RCC 7860 (cell line): ENCODE results near the gene SMOC2.
"Not testable (repeated sequence)": the region's sequence is repeated elsewhere in the genome, so short reads cannot be mapped to it uniquely, and the experiment has no call there.

Experiments used
- DNase-seq: peaks from one replicate; pipeline ENCODE4 v3.0.0-alpha.2; 2015; ENCODE audit warnings: low spot score
- FAIRE-seq: peaks from 2 replicates; lab custom pipeline; 2012; peaks lifted over from hg19 to GRCh38; lab: Jason Lieb, UNC

The SMOC2 gene

DNA sequence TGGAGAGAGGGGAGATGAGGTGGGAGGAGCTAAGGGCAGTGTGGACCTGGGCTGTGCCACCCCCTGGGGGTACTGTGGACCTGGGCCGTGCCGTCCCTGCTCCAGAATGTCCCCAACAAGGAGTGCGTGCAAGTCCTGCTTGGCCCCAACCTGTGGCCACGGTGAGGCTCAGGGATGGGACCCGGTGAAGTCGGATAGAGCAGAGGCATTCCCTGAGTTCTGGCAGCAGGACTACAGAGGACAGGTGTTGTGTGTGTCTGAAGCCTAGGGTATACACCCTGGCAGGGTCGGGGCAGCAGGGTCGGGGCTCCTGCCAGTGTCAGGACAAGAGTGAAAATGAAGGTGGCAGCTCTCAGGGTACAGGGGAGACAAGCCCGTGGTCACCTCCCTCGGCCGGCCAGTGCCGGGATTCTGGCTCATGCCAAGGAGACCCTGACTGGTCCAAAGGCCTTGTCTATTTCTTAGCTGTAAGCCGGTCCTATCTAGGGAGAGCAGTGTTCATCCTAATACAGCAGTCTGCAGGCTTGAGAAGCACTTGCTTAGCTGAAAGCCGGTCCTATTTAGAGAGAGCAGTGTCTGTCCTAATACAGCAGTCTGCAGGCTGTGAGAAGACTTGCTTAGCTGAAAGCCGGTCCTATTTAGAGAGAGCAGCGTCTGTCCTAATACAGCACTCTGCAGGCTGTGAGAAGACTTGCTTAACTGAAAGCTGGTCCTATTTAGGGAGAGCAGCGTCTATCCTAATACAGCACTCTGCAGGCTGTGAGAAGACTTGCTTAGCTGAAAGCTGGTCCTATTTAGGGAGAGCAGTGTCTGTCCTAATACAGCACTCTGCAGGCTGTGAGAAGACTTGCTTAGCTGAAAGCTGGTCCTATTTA is 95.9 kb downstream of the SMOC2 start:
- DNase-seq (no peak), FAIRE-seq (no peak)

GRCh38 chr6:168537540-168537884 is 96.5 kb downstream of the SMOC2 start:
- DNase-seq (no peak), FAIRE-seq (no peak)

- DNase-seq, FAIRE-seq: not testable (repeated sequence)
Observed at GRCh38 chr6:168538188-168538891, 97.4 kb downstream of the SMOC2 start.

GRCh38 chr6:168538892-168539811 is 98.2 kb downstream of the SMOC2 start:
- DNase-seq = no peak
- FAIRE-seq = no peak

- DNase-seq = no peak
- FAIRE-seq = no peak
Observed at GRCh38 chr6:168540713-168541291, 99.8 kb downstream of the SMOC2 start.

DNA sequence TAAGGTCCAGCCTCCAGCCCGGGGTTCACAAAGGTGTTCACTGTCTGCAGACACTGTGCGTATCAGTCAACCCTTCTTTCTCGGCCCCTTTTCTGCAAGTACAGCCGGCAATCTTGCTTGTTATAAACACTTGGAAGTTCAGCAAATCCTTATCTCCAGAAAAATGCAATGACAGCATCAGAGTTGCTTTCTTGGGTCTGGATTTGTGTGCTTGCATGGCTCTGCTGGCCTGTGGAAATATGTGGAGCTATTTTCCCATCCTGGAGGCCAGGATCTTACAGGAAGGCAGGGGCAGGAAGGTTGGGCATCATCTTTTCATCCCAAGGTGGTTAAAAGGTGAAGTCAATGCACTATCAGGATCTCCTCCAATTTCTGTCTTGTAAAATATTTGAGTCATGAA is 100.3 kb downstream of the SMOC2 start:
- DNase-seq (no peak), FAIRE-seq (no peak)

DNA sequence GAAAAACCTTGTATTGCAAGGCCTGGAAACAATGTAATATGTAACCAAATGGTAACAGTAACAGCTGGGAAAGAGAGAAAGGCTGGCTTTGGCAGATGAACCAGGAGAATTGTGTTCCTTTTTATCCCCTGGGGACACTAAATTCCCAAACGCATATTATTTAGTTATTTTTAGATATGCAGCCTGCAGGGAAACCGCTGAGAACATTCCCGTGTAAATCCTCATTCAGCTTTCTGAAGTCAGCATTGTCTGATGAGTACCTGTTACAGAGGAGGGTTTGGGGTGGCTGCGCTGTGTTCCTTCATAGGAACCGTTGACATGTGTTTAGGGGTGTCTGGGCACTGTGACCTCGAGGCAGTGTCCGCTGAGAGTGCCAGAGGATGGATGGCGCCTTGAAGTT is 101.3 kb downstream of the SMOC2 start:
- FAIRE-seq = no peak
- no peak for DNase-seq

DNA sequence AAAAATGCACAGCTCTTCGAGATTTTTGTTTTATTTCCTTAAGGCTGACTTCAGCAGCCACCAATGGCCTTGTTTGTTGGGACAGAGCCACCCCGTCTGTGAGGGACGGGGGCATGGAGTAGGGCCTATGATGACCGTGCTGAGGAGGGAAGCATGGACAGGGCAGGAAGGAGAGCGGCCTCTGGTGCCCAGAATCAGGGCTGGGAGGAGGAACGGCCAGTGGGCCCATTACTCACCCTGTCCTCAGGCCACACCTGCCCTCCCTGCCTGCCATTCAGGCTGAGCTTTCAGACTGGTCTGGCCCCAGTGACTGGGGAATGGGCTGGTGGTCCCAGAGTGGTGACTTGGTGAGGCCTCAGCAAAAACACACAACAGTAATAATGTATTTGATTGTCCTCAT is 104.4 kb downstream of the SMOC2 start:
- DNase-seq (no peak), FAIRE-seq (no peak)

DNA sequence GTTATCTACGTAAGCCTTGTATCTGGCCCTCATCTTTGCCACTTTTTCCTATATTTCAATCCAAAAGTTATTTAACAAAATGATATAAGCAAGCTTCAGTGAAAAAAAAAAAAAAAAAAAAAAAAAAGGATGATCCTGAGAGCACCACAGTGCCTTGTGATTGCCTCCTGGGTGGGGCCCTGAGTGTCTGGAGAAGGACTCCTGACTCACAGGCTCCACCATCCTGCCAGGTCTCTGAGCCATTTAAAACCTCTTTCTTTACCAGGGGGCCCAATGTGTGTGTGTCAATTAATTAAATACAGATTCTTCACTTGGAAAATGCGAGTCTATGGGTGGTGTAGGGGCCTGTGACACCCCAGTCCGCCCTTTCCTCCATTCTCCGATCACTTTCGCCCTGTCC is 105.2 kb downstream of the SMOC2 start:
- DNase-seq (no peak), FAIRE-seq (no peak)

GRCh38 chr6:168546730-168547129 is 105.7 kb downstream of the SMOC2 start:
- no peak for FAIRE-seq
- DNase-seq = no peak

- FAIRE-seq = no peak
Observed at GRCh38 chr6:168550326-168550725, 109.3 kb downstream of the SMOC2 start.

DNA sequence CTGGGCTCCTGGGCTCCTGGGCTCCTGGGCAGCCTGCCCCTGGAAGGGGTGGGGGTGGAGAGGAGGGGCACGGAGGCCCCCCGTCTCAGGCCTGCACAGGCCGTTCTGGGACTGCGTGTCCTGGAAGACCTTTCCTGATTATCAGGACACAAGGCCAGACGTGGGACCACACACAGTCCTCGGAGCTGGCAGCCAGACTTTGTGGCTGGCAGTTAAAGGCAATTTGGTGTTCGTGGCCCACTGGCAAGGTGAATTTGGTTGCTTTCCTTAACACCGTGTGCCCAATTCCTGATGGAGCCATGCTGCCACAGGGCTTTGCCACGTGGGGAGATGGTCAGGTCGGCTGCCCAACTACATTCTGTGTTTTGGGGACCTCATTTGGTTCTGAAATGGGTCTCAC is 113.5 kb downstream of the SMOC2 start:
- FAIRE-seq = no peak

More at GRCh38 chr6:168550326-168550725, 109.3 kb downstream of the SMOC2 start:
- DNase-seq = no peak

DNA sequence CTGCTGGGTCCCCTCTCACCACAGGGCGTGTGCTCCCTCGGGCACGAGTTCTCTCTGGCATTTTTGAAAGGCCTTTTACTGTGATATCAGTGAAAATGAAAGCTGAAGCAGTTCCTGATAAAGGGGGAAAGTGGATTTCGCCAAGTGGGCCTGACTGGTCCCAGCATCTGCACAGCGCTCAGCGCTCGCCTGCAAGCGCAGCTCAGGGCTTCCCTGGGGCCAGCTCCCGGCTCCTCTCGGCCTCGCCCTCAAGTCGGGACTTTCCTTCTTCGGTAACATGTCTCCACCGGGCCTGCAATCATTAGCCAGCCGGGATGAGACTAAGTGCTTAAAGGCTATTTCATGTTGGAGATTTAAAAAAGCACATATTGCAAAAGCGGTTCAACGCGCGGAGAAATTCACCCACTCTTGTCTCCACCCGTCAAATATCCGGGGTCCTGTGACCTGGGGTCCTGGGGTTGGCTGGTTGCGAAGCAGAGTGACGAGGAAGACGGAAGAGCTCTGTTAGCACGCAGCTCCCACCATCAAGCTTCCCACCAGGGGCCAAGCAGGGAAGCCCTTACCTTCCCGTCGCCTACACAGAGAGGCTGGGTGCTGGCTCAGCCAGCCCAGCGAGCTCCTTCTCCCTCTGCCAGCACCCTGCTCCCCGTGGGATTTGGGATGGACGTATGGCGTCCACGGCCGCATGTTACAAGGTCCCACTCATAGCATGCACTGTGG is 114.1 kb downstream of the SMOC2 start:
- FAIRE-seq = no peak
- no peak for DNase-seq

More for the DNA sequence above, 113.5 kb downstream of the SMOC2 start:
- DNase-seq = no peak

DNA sequence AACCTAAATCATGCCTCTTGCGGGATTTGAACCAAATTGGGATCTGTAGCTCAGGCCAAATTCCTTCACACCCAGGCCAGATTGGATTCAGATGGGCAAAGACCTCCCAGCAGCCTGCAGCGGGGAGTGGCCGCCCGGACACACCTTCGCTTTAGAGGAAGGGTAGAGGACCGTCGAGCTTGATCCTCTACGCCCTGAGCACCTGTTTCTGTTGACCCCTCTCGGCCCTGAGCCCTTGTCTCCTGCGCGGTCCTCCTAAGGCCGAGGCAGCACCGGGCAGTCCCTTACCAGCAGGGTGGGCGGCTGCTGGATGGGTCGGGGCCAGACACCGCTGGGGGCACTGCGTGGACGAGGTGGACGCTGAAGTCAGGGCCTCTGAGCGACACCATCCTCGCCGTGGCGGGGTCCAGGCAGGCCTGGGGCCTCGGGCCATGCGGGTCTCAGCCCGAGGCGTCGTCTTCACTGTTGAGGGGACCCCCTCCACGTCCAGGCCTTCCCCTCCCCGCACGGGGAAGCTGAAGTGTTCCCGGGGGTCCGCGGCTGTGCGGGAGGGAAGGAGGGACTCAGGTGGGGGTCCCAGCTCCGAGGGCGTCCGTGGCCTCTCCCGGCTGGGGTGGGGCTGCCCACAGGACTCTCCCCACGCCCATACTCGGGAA is 114.8 kb downstream of the SMOC2 start:
- FAIRE-seq (no peak), DNase-seq (no peak)

DNA sequence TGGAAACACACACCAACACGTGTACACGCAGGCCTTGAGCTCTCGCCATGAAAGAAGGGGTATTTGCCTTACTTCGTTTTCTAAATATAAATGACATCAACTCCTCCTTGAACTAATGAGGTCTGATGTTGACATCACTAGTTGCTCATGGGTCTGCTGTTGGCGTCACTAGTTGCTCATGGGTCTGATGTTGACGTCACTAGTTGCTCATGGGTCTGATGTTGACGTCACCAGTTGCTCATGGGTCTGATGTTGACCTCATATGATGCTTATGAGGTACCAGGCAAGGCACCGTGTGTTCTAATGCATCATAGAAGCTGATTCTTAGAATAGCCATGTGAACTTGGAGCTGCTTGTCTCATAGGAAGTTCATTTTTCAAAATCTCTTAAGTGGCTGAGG is 116.5 kb downstream of the SMOC2 start:
- FAIRE-seq (no peak), DNase-seq (no peak)

GRCh38 chr6:168558686-168559085 is 117.7 kb downstream of the SMOC2 start:
- no peak for FAIRE-seq
- DNase-seq = no peak

DNA sequence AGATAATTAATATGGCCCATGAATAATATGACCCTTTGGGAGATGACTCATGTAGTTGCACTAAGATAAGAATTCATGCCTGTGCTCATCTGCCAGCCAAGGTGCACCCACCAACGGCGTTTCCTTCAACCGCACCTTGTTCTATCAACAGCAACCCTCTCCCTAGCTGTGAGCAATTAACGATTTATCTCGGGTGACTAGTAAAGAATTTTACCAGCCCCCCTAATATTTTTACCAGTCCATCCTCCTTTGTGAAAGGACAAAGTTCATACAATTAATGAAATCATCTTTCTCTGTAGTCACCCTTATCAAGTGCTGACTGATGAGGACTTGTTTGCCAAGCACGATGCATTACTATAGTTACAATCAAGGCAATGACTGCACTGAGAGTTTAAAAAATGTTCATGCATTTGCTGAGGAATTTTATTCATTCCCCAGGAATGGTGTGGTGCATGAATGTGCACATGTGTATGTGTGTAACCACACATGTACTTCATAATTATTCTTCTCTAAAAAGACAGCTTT is 118.7 kb downstream of the SMOC2 start:
- no peak for DNase-seq

GRCh38 chr6:168560126-168560525 is 119.1 kb downstream of the SMOC2 start:
- FAIRE-seq (no peak), DNase-seq (no peak)

More for the DNA sequence above, 118.7 kb downstream of the SMOC2 start:
- FAIRE-seq = no peak

- DNase-seq (no peak), FAIRE-seq (no peak)
Observed at GRCh38 chr6:168562576-168563151, 121.7 kb downstream of the SMOC2 start.
